Muscle layer of duodenum (tissue), 2 donors: Measurements from ENCODE around the gene BCL2L1.

ENCODE experiments used
- H3K27ac ChIP-seq: one replicate; pipeline ENCODE4 v1.7.0; 2013; ENCODE audit warnings: mild to moderate bottlenecking, low read length
- H3K27me3 ChIP-seq: one replicate; pipeline ENCODE4 v1.7.0; 2013; ENCODE audit warnings: low read depth, mild to moderate bottlenecking, control low read depth, low read length
- H3K36me3 ChIP-seq, 2 donors: one replicate each; pipeline ENCODE4 v1.7.0; 2013; ENCODE audit warnings: low read length in 2 of 2, control low read depth in 1 of 2, mild to moderate bottlenecking in 1 of 2; ENCODE audit not compliant: insufficient read depth in 2 of 2, control insufficient read depth in 1 of 2
- H3K4me1 ChIP-seq, 2 donors: one replicate each; pipeline ENCODE4 v1.7.0; 2013; ENCODE audit warnings: low read length in 2 of 2, mild to moderate bottlenecking in 2 of 2, control low read depth in 1 of 2, moderate library complexity in 1 of 2; ENCODE audit not compliant: insufficient read depth in 2 of 2, control insufficient read depth in 1 of 2
- H3K4me3 ChIP-seq, 2 donors: one replicate each; pipeline ENCODE4 v1.7.0; 2013; ENCODE audit warnings: low read length in 2 of 2, low read depth in 1 of 2, mild to moderate bottlenecking in 1 of 2
- H3K9me3 ChIP-seq, 2 donors: one replicate each; pipeline ENCODE4 v1.7.0; 2013; ENCODE audit warnings: low read length in 2 of 2, control low read depth in 1 of 2, mild to moderate bottlenecking in 1 of 2; ENCODE audit not compliant: control insufficient read depth in 1 of 2
- donor health status: healthy.

The BCL2L1 gene

GRCh38 chr20:31723069-31723318 is 326 bp upstream of the BCL2L1 start:
- Histone ChIP-seq H3K4me3 (peak overlapping the region; percentile 74 to 87), H3K27me3 (no peaks in the 10 kb centered on the region), H3K27ac (peak overlapping the region; percentile 99), H3K36me3 (peaks cover 6 to 17% of the 10 kb centered on the region in 2 donors), H3K9me3 (no peaks in the 10 kb centered on the region), H3K4me1 (peaks cover 29 to 35% of the 10 kb centered on the region in 2 donors)

- Histone ChIP-seq H3K9me3 (no peaks in the 10 kb centered on the region), H3K36me3 (peaks cover 6 to 23% of the 10 kb centered on the region in 2 donors), H3K27me3 (no peaks in the 10 kb centered on the region), H3K4me1 (peaks cover 36 to 44% of the 10 kb centered on the region in 2 donors), H3K4me3 (peak overlapping the region; percentile 74 to 87), H3K27ac (peak overlapping the region; percentile 99)
Measured at GRCh38 chr20:31721408-31722256, 1.0 kb downstream of the BCL2L1 start.

- peak overlapping the region; percentile 99 for H3K27ac ChIP-seq
- H3K4me1 ChIP-seq: peaks cover 36 to 44% of the 10 kb centered on the region in 2 donors
- H3K36me3 ChIP-seq: peaks cover 6 to 23% of the 10 kb centered on the region in 2 donors
- no peaks in the 10 kb centered on the region for H3K9me3 ChIP-seq
- H3K4me3 ChIP-seq: peak overlapping the region; percentile 74 to 87
- no peaks in the 10 kb centered on the region for H3K27me3 ChIP-seq
Measured at GRCh38 chr20:31720486-31721407, 1.9 kb downstream of the BCL2L1 start.

DNA sequence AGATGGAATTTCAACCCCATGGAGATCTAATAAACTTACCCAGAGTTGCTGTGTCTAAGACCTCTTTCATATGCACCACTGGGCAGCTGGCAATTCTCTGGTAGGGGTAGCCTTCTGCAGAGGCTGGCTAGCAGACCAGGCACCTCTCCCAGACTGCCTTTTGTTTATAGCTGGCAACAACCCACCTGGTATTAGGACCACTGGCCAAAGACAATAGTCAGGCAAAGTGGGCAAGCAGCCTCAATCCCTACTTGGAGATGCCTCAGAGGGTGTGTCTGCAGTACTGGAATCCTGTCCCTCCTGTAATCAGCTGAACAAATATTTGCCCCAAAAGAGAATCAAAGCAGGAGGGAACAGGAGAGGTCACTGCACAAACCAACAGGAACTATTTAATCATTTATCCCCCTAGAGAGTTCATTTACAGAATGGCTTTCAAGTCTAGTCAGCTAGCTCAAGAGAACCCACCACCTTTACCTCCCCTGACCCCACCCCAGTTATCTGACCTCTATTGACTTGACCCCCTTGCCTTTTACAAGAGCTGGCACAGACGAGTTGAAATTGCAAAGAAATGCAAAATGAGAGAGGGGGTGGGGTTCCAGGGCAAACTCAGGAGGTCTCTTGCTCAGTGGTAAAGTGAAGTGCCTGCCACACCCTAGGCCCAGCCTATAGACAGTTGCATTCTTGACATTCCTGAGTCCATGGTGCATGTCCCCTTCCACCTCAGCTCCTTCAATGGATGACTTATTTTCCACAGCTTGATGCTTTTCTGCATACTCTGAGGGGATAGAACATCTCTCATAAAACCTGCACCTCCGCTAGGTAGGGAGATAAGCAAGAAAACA is 2.8 kb downstream of the BCL2L1 start:
- H3K36me3 ChIP-seq: peaks cover 6 to 23% of the 10 kb centered on the region in 2 donors
- peaks cover 36 to 44% of the 10 kb centered on the region in 2 donors for H3K4me1 ChIP-seq
- no peaks in the 10 kb centered on the region for H3K27me3 ChIP-seq
- H3K27ac ChIP-seq: peak overlapping the region; percentile 99
- H3K9me3 ChIP-seq: no peaks in the 10 kb centered on the region
- H3K4me3 ChIP-seq: peak overlapping the region; percentile 74 to 87

DNA sequence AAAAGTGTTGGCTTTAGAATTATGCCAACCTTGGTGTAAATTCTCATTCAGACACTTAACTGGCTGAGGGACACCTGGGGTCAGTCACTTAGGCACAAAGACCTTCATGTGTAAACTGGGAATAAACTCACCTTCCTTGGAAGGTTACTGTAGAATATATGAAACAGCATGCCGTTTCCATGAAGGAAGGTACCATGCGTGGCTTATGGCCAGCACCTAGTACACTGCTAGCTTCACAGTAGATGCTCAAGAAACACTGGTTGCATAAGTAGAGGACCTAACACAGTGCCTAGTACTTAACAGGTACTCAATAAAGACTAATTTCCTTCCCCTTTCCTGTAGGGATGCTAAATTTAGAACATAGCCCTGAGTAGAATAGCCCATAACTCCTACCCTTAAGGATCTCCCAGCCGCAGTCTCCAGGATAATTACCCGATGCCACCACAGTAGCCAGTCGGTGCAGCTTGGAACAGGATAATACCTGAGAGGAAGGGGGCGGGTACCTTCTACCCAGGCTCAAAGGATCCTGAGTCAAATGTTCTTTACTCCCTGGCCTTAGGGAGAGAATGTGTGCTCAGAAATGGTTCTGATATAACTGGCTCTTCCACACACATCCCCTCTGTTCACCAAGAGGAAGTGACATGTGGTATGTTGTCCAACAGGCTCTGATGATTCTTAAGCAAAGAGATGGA is 3.6 kb downstream of the BCL2L1 start:
- H3K4me1 ChIP-seq: peaks cover 36 to 48% of the 10 kb centered on the region in 2 donors
- peaks cover 11 to 23% of the 10 kb centered on the region in 2 donors for H3K36me3 ChIP-seq
- H3K4me3 ChIP-seq: peak overlapping the region; percentile 74 to 87
- H3K27me3 ChIP-seq: no peaks in the 10 kb centered on the region
- no peaks in the 10 kb centered on the region for H3K9me3 ChIP-seq
- H3K27ac ChIP-seq: peak overlapping the region; percentile 40

- peaks cover 19 to 28% of the 10 kb centered on the region in 2 donors for H3K36me3 ChIP-seq
Measured at GRCh38 chr20:31717478-31718201, 5.0 kb downstream of the BCL2L1 start.

DNA sequence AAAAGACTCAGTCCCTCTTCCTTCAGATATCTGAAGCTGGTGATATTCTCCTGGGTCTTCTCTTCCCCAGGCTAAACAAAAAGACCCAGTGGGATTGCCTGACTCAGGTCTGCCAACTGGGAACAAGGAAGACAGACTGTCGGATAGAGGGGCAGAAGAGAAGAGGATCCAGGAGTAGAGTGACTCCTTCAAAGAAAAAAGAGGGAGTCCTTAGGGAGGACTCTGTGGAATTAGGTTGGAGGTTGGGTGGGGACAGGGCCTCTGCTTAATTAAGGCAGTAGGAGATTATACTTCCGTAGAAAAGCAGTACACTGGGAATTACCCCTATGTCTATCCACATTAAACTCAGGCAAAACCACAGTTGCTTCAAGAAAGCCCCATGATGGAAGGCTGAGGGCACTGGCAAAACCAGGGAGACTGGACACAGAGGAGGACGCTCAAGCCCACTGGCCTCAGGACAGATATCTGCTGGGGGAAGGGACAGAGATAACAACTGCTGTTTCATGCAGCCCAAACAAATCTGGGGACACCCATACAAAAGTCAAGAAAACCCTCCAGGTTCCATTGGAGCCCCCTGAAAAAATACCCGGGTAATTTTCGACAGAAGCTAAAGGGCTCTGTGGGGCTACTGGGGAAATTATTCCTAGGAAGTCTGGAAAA is 5.7 kb downstream of the BCL2L1 start:
- Histone ChIP-seq H3K27ac (peak overlapping the region; percentile 52), H3K9me3 (no peaks in the 10 kb centered on the region), H3K4me1 (peaks cover 56 to 67% of the 10 kb centered on the region in 2 donors), H3K4me3 (peak overlapping the region in 1 of 2 donors; percentile 21), H3K36me3 (peaks cover 19 to 28% of the 10 kb centered on the region in 2 donors), H3K27me3 (no peaks in the 10 kb centered on the region)

More at GRCh38 chr20:31717478-31718201, 5.0 kb downstream of the BCL2L1 start:
- H3K27ac ChIP-seq: peak overlapping the region; percentile 52
- H3K27me3 ChIP-seq: no peaks in the 10 kb centered on the region
- peak overlapping the region in 1 of 2 donors; percentile 16 for H3K4me3 ChIP-seq
- no peaks in the 10 kb centered on the region for H3K9me3 ChIP-seq
- peaks cover 50 to 63% of the 10 kb centered on the region in 2 donors for H3K4me1 ChIP-seq

- Histone ChIP-seq H3K27me3 (no peaks in the 10 kb centered on the region), H3K4me3 (no peak overlapping the region), H3K27ac (peak overlapping the region; percentile 39), H3K9me3 (no peaks in the 10 kb centered on the region), H3K36me3 (peaks cover 14 to 28% of the 10 kb centered on the region in 2 donors), H3K4me1 (peaks cover 60 to 67% of the 10 kb centered on the region in 2 donors)
Measured at GRCh38 chr20:31716351-31716750, 6.3 kb downstream of the BCL2L1 start.

- H3K4me3 ChIP-seq: no peak overlapping the region
- no peaks in the 10 kb centered on the region for H3K27me3 ChIP-seq
- H3K36me3 ChIP-seq: peaks cover 14 to 28% of the 10 kb centered on the region in 2 donors
- H3K27ac ChIP-seq: peak overlapping the region; percentile 39
- no peaks in the 10 kb centered on the region for H3K9me3 ChIP-seq
- H3K4me1 ChIP-seq: peaks cover 57 to 69% of the 10 kb centered on the region in 2 donors
Measured at GRCh38 chr20:31715766-31716165, 6.9 kb downstream of the BCL2L1 start.
